BJ (cell line): ENCODE measurements around the gene ERP27. TPM values are rescaled to one million over a fixed set of nuclear protein-coding genes. Genes with fewer than 3 reads are reported as not detected.

Experiments used
- CTCF ChIA-PET: fragments of 350-600 bp; formaldehyde crosslinking; extraction: SDS; loops from one replicate; lab custom pipeline; 2021; ENCODE audit warnings: antibody characterized with exemption, inconsistent platforms; lab: Yijun Ruan, JAX
- POLR2A ChIA-PET: fragments of 300-600 bp; sonication (Branson Sonifier 250); formaldehyde crosslinking; extraction: SDS; loops from one replicate; lab custom pipeline; 2021; ENCODE audit warnings: antibody characterized with exemption; lab: Charles Lee
- DNase-seq: peaks from one replicate; pipeline ENCODE4 v3.0.0-alpha.2; 2011; ENCODE audit warnings: low read depth
- H3K27me3 ChIP-seq: 2 replicates; pipeline ENCODE4 v1.6.0; 2011; ENCODE audit warnings: low read length; ENCODE audit not compliant: control insufficient read depth, insufficient read depth
- H3K36me3 ChIP-seq: 2 replicates; pipeline ENCODE4 v1.5.1; 2011; ENCODE audit warnings: low read length; ENCODE audit not compliant: control insufficient read depth, insufficient read depth
- H3K4me3 ChIP-seq: 2 replicates; pipeline ENCODE4 v1.5.1; 2011; ENCODE audit warnings: low read depth, mild to moderate bottlenecking, control low read depth, low read length
- CTCF ChIP-seq: IDR thresholded peaks from 2 replicates; pipeline ENCODE4 v1.5.1; 2011; ENCODE audit warnings: low read depth, mild to moderate bottlenecking, control low read depth, inconsistent platforms, low read length, moderate library complexity; ENCODE audit not compliant: insufficient read depth
- polyA plus RNA-seq: library from polyadenylated mRNA; depleted of rRNA; stranded (reverse); fragments of >200 nt; gene quantifications from 2 replicates; pipeline ENCODE4 v1.2.3, GENCODE V29; 2011; rRNA removed

The ERP27 gene
- polyA plus RNA-seq, 1 experiment, result 0.93 TPM

- ChIA-PET CTCF (interaction anchor here (0.6 kb wide), 1 partner anchor 65 kb away, joined by 3 read pairs; no protein-coding TSS in a partner anchor), POLR2A (no interaction called here)
- Histone ChIP-seq H3K36me3 (no peaks in the 10 kb centered on the region), H3K4me3 (no peak overlapping the region), H3K27me3 (no peaks in the 10 kb centered on the region; the same call in 1 of the 2 replicates)
- no peak for DNase-seq
- TF ChIP-seq CTCF, result no peak
Measured at GRCh38 chr12:14874882-14875281, 63.5 kb downstream of the ERP27 start.

DNA sequence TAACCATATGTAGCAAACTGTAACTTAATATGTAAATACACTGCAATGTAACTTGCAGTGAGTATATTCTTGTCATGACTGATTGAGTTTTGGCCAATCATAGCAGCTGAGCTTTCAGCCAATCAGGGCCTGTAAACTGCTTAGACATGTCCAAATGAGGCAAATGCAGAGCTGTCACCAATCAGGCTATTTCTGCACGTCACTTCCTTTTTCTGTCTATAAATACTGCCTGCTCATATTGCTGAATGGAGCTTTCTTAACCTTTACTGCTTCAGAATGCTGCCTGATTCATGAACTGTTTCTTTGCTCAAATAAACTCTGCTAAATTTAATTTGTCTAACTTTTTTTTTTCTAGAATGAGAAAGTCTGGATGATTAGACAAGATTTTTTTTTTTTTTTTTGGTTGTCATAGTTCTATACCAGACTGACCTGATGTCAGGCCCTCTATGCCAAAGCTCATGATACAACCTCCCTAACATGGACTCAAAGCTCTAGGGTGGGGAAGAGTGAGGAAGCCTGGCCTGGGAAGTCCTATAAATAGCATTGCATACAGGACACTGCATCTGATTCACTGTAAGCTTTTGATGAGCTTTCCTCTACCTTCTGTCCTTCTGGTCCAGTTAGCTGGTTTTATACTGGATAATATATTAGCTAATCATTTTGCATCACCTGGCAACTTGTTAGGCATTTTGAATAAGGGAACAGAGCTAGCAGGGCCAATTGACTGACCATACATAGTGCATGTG lies 64.7 kb downstream of the ERP27 start:
- CTCF ChIA-PET, result interaction anchor here (0.6 to 1.9 kb wide), 2 partner anchors 11 to 14 kb away, joined by 3 to 4 read pairs; no protein-coding TSS in a partner anchor
- H3K27me3 ChIP-seq, result no peaks in the 10 kb centered on the region; the same call in 1 of the 2 replicates
- no peak for DNase-seq
- no peak for TF ChIP-seq CTCF
- no peaks in the 10 kb centered on the region for H3K36me3 ChIP-seq
- H3K4me3 ChIP-seq, result no peak overlapping the region
- POLR2A ChIA-PET, result no interaction called here

- POLR2A ChIA-PET, result no interaction called here
- H3K4me3 ChIP-seq, result no peak overlapping the region
- no peaks in the 10 kb centered on the region; the same call in 1 of the 2 replicates for H3K27me3 ChIP-seq
- TF ChIP-seq CTCF, result no peak
- DNase-seq, result no peak
- CTCF ChIA-PET, result no interaction called here
- no peaks in the 10 kb centered on the region for H3K36me3 ChIP-seq
Measured at GRCh38 chr12:14871886-14872285, 66.5 kb downstream of the ERP27 start.

GRCh38 chr12:14871247-14871646 lies 67.1 kb downstream of the ERP27 start:
- ChIA-PET POLR2A (no interaction called here), CTCF (no interaction called here)
- H3K4me3 ChIP-seq, result no peak overlapping the region
- DNase-seq, result no peak
- H3K27me3 ChIP-seq, result no peaks in the 10 kb centered on the region; the same call in 1 of the 2 replicates
- no peaks in the 10 kb centered on the region for H3K36me3 ChIP-seq
- TF ChIP-seq CTCF, result no peak

GRCh38 chr12:14868916-14869506 lies 69.3 kb downstream of the ERP27 start:
- H3K36me3 ChIP-seq, result no peaks in the 10 kb centered on the region
- POLR2A ChIA-PET, result no interaction called here
- no peak for TF ChIP-seq CTCF
- H3K4me3 ChIP-seq, result no peak overlapping the region
- DNase-seq, result no peak
- CTCF ChIA-PET, result no interaction called here
- no peaks in the 10 kb centered on the region; the same call in 1 of the 2 replicates for H3K27me3 ChIP-seq

Other genes starting within 250 kb of the ERP27 start
- gene GUCY2C, start 241.9 kb downstream of the ERP27 start, polyA plus RNA-seq, result not detected in 2 replicates
- 12.3 and 12.8 TPM in 2 replicates for gene WBP11, start 135.1 kb downstream of the ERP27 start, polyA plus RNA-seq
- 0.71 and 1.3 TPM in 2 replicates for gene C12orf60, start 134.9 kb downstream of the ERP27 start, polyA plus RNA-seq
- 0.45 and 1.2 TPM in 2 replicates for gene SMCO3, start 124.4 kb downstream of the ERP27 start, polyA plus RNA-seq
- 0.12 TPM in 1 of 2 replicates, not detected in the other for gene ART4, start 95.0 kb downstream of the ERP27 start, polyA plus RNA-seq
- gene MGP, start 52.7 kb downstream of the ERP27 start, polyA plus RNA-seq, result 116 and 193 TPM in 2 replicates
- 22.7 and 31.7 TPM in 2 replicates for gene ARHGDIB, start 23.1 kb upstream of the ERP27 start, polyA plus RNA-seq
- gene PDE6H, start 34.5 kb upstream of the ERP27 start, polyA plus RNA-seq, result not detected in 2 replicates